Body of pancreas (tissue), 4 donors: ENCODE measurements around the gene RELN. TPM values are rescaled to one million over a fixed set of nuclear protein-coding genes. Genes with fewer than 3 reads are reported as not detected.
"Not testable (repeated sequence)": the region's sequence is repeated elsewhere in the genome, so short reads cannot be mapped to it uniquely, and the experiment has no call there.

Experiments
- ATAC-seq: fragments of 150-250 bp; one replicate; pipeline ENCODE4 v1.9.1; 2016
- DNase-seq, 4 donors: peaks; one replicate each; pipeline ENCODE4 v3.0.0-alpha.2; 2019
- H3K27ac ChIP-seq, 4 donors: fragments of 200-600 bp; sonication (generic); 1 replicate in 3 of 4; 2 replicates in 1 of 4; pipeline versions ENCODE4 v1.5.1 to v1.6.1; 2016 to 2019; ENCODE audit warnings: mild to moderate bottlenecking in 1 of 4, mixed read lengths in 1 of 4, moderate library complexity in 1 of 4
- H3K27me3 ChIP-seq, 2 donors: fragments of 200-600 bp; sonication (generic); one replicate each; pipeline ENCODE4 v1.6.0; 2016; ENCODE audit warnings: mild to moderate bottlenecking in 1 of 2
- H3K36me3 ChIP-seq, 2 donors: fragments of 200-600 bp; sonication (generic); replicated peaks in 1 of 2; 2 replicates each; pipeline ENCODE4 v1.5.1; 2016; ENCODE audit warnings: low read depth in 2 of 2; ENCODE audit not compliant: insufficient read depth in 1 of 2
- H3K4me1 ChIP-seq: fragments of 200-600 bp; sonication (generic); one replicate; pipeline ENCODE4 v1.6.0; 2016
- H3K4me3 ChIP-seq, 2 donors: fragments of 200-600 bp; sonication (generic); 1 replicate in 1 of 2; 2 replicates in 1 of 2; pipeline ENCODE4 v1.5.1; 2016 to 2019
- H3K9me3 ChIP-seq, 3 donors: fragments of 200-600 bp; sonication (generic); 1 replicate in 2 of 3; 2 replicates in 1 of 3; pipeline ENCODE4 v1.5.1; 2016
- POLR2A ChIP-seq, 3 donors: fragments of 450-650 bp; IDR thresholded peaks; one replicate each; pipeline ENCODE4 v1.6.1; 2016; ENCODE audit warnings: antibody characterized with exemption in 3 of 3, mild to moderate bottlenecking in 2 of 3
- WGBS, 2 donors: methylation state at CpG; one replicate each; pipeline ENCODE4 v1.1.5; 2017; 5-methylcytosine and 5-hydroxymethylcytosine counted together
- intact Hi-C: fragments of 100-400 bp; cut with DNase I; formaldehyde crosslinking; loops from one replicate; pipeline ENCODE4 v1.15.1; 2023
- total RNA-seq, 2 donors: library from RNA; depleted of rRNA; stranded (reverse); fragments of >200 nt; gene quantifications; one replicate each; pipeline ENCODE4 v1.1.0, GENCODE V29; 2016
- TF ChIP-seq, protein P1 (sequence below), 7 experiments: fragments of 450-650 bp in 4 of 7; fragments of 200-600 bp in 3 of 7; sonication (generic) in 3 of 7; IDR thresholded peaks; one replicate each; pipeline ENCODE4 v1.5.1; 2016 to 2019; ENCODE audit warnings: antibody characterized with exemption in 7 of 7

The RELN gene
- total RNA-seq, 2 donors from 2014 or later = 0.33 to 3.9 TPM

DNA sequence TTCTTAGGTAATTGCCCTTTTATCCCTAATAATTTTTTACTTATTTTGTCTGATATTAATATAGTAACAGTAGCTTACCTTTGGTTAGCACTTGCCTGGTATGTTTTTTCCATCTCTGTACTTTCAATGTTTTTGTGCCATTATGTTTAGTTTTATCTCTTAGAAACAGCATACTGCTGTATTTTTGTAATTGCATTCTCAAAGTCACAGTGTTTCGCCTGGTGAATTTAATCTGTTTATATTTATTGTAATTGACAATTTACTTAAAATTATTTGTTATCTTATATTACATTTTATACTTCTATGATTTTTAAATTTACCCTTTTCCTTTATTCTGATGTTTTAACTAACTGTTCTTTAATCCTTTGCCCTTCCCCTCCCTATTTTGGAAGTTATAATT is 166.4 kb downstream of the RELN start:
- Histone ChIP-seq H3K4me1 (no peaks in the 10 kb centered on the region), H3K27me3 (no peaks in the 10 kb centered on the region), H3K36me3 (no peaks in the 10 kb centered on the region), H3K27ac (no peak overlapping the region), H3K4me3 (no peak overlapping the region), H3K9me3 (no peaks in the 10 kb centered on the region)
- DNase-seq (no peak), ATAC-seq (no peak)
- 79 to 82% methylated on average over 1 of the region's 1 CpG for whole genome bisulfite sequencing, 2 donors
- intact Hi-C loops = no loop called here
- TF ChIP-seq POLR2A (IDR thresholded peaks at IDR 0.05) = no peak
- TF ChIP-seq, protein P1, sequence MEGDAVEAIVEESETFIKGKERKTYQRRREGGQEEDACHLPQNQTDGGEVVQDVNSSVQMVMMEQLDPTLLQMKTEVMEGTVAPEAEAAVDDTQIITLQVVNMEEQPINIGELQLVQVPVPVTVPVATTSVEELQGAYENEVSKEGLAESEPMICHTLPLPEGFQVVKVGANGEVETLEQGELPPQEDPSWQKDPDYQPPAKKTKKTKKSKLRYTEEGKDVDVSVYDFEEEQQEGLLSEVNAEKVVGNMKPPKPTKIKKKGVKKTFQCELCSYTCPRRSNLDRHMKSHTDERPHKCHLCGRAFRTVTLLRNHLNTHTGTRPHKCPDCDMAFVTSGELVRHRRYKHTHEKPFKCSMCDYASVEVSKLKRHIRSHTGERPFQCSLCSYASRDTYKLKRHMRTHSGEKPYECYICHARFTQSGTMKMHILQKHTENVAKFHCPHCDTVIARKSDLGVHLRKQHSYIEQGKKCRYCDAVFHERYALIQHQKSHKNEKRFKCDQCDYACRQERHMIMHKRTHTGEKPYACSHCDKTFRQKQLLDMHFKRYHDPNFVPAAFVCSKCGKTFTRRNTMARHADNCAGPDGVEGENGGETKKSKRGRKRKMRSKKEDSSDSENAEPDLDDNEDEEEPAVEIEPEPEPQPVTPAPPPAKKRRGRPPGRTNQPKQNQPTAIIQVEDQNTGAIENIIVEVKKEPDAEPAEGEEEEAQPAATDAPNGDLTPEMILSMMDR (IDR thresholded peaks at IDR 0.05) = no peak

DNA sequence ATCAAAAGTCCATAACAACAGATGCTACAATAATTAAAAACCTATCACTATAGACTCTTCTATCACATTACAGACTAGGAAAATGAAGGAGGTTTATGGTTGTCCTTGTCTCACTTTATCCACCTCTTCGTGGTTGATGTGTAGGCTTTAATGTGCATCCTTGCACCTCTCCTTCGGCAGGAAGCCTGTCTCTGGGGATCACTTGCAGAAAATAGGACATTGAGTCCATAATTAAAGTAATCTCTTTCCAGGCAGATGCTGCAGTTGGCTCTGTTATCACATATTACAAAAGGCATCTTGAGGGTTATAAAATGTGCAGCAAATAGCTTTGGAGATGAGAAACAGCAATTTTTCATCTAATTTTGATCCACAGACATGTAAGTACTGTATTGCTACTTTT is 168.4 kb downstream of the RELN start:
- Histone ChIP-seq H3K36me3 (no peaks in the 10 kb centered on the region), H3K27ac (no peak overlapping the region), H3K27me3 (no peaks in the 10 kb centered on the region), H3K4me3 (no peak overlapping the region), H3K9me3 (no peaks in the 10 kb centered on the region), H3K4me1 (no peaks in the 10 kb centered on the region)
- DNase-seq = no peak
- no peak for ATAC-seq
- WGBS, 2 donors = 64 to 66% methylated on average over 2 of the region's 2 CpGs
- TF ChIP-seq POLR2A (IDR thresholded peaks at IDR 0.05) = no peak
- TF ChIP-seq, protein P1 (IDR thresholded peaks at IDR 0.05) = no peak
- intact Hi-C loops = no loop called here

- H3K27me3 ChIP-seq, H3K27ac ChIP-seq, H3K36me3 ChIP-seq, H3K4me1 ChIP-seq, H3K9me3 ChIP-seq, ATAC-seq, H3K4me3 ChIP-seq, intact Hi-C loops, DNase-seq: not testable (repeated sequence)
- 63 to 71% methylated on average over 5 of the region's 5 CpGs for WGBS, 2 donors
Measured at GRCh38 chr7:103815972-103816371, 173.5 kb downstream of the RELN start.

- H3K4me1 ChIP-seq = no peaks in the 10 kb centered on the region
- no peaks in the 10 kb centered on the region for H3K9me3 ChIP-seq
- no peak overlapping the region for H3K27ac ChIP-seq
- no peak for TF ChIP-seq POLR2A (IDR thresholded peaks at IDR 0.05)
- TF ChIP-seq, protein P1 (IDR thresholded peaks at IDR 0.05) = no peak
- 78 to 92% methylated on average over 2 of the region's 2 CpGs for WGBS, 2 donors
- no peaks in the 10 kb centered on the region for H3K27me3 ChIP-seq
- intact Hi-C loops = no loop called here
- no peak overlapping the region for H3K4me3 ChIP-seq
- ATAC-seq = no peak
- DNase-seq = no peak
- no peaks in the 10 kb centered on the region for H3K36me3 ChIP-seq
Measured at GRCh38 chr7:103813970-103814369, 175.5 kb downstream of the RELN start.

DNA sequence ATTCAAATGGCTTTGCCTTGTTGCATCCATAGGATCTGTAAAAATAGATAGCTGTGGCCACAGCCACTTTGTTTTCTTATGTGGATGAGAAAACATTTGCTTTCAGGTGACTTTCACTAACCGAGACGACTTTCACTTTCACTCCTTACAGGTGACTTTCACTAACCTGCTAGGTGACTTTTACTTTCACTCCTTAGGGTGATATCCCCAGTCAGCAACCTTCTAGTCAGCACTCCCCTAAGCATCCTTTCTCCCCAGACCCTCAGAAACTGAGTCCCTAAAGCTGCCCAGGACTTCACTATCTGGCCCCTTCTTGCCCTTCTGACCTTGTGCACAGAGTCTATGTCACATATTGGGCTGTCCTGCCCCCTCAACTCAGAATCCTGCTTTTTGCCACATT is 177.5 kb downstream of the RELN start:
- H3K27me3 ChIP-seq = no peaks in the 10 kb centered on the region
- peak overlapping the region in 1 of 4 donors; percentile 47 for H3K27ac ChIP-seq
- DNase-seq = no peak
- H3K4me1 ChIP-seq = no peaks in the 10 kb centered on the region
- H3K9me3 ChIP-seq = no peaks in the 10 kb centered on the region
- 41 to 46% methylated on average over 2 of the region's 2 CpGs for WGBS, 2 donors
- no peak overlapping the region for H3K4me3 ChIP-seq
- intact Hi-C loops = no loop called here
- TF ChIP-seq POLR2A (IDR thresholded peaks at IDR 0.05) = no peak
- TF ChIP-seq, protein P1 (IDR thresholded peaks at IDR 0.05) = no peak
- ATAC-seq = no peak
- H3K36me3 ChIP-seq = no peaks in the 10 kb centered on the region
